ELR (cell line): ENCODE results near the gene ICE2.
"Not testable (repeated sequence)": the region's sequence is repeated elsewhere in the genome, so short reads cannot be mapped to it uniquely, and the experiment has no call there.

Experiments used
- DNase-seq: peaks from one replicate; pipeline ENCODE4 v3.0.0-alpha.2; 2015; ENCODE audit warnings: low read depth

ICE2 gene

GRCh38 chr15:60442763-60443162, 36.2 kb downstream of the ICE2 start:
- peak; percentile 61 for DNase-seq

DNA sequence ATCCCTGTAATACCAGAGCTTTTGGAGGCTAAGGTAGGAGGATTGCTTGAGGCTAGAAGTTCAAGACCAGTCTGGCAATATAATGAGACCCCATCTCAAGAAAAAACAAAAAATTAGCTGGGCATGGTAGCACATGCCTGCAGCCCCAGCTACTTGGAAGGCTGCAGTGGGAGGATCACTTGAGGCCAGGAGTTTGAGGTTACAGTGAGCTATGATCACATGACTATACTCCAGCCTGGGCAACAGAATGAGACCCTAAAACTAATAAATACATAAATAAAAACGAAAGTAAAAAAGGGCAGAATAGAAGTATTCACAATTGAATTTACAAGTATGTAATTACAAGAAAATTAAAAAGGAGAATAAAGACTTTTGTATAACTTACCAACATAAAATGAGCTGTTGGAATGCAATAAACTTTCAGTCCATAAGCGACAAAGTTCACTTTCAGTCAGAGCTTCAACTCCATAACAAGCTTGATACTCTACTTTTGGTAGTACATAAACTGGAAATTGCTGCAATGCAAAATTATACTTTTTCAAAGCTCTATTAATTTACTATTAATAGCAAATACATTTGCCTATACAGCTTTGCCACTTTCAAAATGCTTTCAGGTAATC, 36.8 kb downstream of the ICE2 start:
- no peak for DNase-seq

DNA sequence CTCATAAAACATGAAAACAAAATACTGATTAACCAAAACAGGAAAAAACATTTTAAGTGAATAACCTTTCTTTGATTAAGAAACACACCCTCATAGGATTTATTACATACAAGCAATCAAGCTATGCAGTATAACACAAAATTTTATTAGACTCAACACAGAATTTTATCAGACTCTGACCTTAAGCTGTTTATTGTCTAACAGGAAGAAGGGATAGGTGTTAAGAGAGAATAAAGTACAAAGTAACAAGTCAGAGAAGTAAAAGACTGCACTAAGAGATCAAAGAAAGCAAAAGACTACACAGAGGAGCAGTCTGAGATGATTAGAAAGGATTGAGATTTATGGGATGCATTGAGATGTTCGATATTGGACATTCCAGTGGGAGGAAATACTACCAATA, 37.6 kb downstream of the ICE2 start:
- no peak for DNase-seq

DNA sequence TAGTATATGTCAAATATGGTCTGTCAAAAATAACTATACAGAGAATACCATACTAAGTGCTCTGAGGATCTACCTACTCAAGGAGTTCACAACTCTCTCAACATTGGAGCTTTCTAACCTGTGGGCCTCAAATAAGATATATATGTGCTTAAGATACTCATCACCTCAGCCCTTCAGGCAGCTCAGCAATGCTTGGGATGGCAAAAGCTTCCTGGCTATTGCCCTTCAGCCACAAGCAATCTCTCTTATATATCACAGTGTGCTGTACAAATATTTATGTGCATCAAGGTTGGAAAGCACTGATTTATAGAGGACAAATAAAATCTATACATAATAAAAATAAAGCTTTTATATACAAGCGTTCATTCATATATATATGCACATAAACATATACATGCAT, 40.3 kb downstream of the ICE2 start:
- DNase-seq = no peak

DNA sequence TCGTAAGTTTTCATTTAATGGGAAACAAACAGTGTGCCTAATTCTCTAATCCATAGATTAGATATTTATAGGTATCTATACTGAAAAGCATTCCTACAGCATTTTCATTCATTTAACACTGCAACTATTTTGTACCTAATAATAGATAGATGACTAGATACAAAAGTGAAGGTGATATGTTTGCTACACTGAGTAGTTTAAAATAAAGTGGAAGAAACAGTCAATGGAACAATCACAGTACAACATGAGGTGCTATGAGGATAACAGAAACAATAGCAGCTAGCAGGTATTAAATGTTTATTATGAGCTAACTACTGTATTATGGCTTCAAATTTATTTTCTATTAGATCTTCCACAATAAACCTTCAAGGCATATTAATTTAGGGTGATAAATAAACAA, 50.0 kb downstream of the ICE2 start:
- DNase-seq = no peak

DNA sequence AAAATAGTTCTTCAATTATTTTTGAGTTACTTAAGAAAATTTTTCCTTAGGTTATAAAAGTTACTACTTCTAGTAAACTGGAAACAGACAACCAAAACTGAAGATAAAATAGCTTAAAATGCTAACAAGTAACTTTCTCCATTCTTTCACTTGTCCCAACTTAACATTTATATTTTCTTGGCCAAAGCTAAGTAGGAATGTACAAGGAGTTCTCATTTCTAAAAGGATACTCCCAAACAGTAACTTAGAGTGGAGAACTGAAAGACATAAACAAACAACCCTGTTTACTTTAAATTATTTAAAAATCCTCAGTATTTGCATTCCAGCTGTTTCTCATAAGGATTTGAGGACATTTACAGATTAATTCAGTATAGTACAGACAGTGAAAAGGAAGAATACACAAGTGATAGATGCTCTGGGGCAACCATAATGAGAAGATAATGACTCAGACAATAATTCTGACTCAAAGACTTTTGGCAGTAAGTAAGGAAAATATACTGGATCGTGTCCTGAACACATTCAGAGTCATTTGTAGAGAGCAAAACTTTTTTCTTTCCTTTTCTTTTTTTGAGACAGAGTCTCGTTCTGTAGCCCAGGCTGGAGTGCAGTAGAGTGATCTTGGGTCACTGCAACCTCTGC, 52.0 kb downstream of the ICE2 start:
- peak; percentile 82 for DNase-seq

- DNase-seq = no peak
These were observed 53.5 kb downstream of the ICE2 start for GRCh38 chr15:60425461-60425860.

DNA sequence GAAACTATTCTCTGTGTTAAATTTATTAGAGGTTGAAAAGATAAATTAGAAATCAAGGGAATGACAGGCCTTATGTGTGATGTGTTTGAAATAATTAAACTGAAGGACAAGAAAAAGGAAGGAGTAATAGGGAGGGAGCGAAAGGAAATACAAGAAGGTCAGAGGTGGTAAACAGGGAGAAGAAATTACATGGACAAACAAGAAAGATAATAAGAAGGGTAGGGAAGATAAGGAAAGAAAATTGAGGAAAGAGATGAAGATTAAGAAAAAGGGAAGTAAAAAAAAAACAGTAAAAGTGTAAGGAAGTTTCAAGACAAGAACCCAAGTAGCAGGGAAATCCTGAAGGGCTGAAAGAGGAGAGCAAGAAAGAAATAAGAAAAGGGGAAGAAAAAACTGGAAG, 54.9 kb downstream of the ICE2 start:
- no peak for DNase-seq

DNA sequence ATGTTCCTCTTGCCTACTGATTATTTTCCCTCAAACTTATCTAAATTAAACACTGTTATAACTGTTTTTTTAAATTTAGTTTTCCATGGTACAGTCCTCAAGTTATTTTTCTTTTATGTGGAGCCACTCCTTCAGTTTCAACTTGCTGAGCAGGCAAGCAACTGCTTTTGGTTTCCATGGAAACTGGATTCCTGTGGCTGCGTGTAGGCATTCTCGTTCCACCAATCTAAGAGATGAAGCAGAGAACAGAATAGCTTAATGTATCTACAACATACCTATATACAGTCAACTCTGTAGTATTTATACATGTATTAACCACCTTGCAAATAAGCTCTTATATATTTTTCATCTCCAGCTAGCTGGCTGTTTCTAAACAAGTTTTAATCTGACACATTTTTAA, 55.4 kb downstream of the ICE2 start:
- DNase-seq = peak; percentile 94

DNA sequence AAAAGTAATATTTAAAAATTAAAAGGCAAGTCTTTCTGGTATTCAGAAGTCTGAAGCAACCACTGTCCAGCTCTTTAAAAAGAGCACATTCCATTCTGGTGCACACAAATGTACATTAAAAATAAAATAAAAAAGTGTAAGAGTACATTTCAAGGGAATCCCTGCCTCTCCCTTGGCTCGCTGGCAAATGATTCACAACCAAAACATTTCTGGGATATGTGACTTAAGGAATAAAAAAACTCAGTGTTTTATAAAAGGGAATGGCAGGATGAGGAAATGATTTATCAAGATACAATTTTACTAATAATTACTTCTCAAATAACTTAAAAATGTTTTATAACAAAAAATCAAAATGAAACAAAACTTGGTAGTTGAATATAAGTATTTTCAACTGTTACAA, 57.4 kb downstream of the ICE2 start:
- peak; percentile 86 for DNase-seq

- DNase-seq = no peak
These were observed 58.7 kb downstream of the ICE2 start for GRCh38 chr15:60420203-60420716.

GRCh38 chr15:60419753-60420152, 59.2 kb downstream of the ICE2 start:
- DNase-seq = no peak

DNA sequence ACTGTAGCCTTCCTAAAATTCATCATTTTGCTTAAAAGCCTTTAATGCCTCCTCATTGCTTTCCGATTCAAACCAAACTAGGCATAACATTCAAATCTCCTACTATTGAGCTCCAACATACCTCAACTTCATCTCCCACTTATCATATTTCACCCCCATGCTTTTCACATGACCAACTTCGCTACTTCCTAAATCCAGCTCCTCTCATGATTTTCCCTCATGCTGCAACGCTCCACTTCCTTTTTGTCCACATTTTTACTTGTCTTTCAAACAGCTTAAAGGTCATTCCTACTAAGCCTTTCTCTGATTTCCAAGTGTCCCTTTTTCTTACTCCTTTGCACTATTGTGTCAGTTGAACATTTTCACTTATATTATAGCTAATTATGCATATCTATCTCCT, 60.8 kb downstream of the ICE2 start:
- DNase-seq = no peak

DNA sequence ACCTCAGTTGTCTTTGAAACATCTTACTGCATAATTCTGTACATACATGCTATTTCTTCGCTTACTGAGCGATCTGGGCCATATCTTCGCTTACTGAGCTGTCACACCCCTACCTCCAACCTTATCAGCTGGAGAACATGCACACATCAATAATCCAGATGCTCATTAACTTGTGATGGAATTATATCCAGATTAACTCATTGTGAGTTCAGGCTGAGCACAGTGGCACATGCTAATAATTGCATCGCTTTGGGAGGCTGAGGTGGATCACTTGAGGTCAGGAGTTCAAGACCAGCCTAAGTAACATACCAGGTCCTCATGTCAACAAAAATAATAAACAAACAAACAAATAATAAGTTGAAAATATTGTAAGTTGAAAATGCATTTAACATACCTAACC, 61.8 kb downstream of the ICE2 start:
- DNase-seq = no peak

GRCh38 chr15:60416484-60416883, 62.5 kb downstream of the ICE2 start:
- no peak for DNase-seq

GRCh38 chr15:60414016-60414682, 64.8 kb downstream of the ICE2 start:
- DNase-seq = peak; percentile 65

GRCh38 chr15:60413231-60413824, 65.6 kb downstream of the ICE2 start:
- DNase-seq = no peak

DNA sequence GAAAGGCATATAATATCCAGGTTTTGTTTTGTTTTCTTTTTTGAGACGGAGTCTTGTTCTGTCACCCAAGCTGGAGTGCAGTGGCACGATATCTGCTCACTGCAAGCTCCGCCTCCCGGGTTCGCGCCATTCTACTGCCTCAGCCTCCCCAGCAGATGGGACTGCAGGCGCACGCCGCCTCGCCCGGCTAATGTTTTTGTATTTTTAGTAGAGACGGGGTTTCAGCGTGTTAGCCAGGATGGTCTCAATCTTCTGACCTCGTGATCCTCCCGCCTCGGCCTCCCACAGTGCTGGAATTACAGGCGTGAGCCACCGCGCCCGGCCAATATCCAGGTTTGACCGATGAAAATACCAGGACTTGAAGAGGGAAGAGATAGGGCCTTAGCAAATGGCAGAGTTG, 66.1 kb downstream of the ICE2 start:
- DNase-seq = not testable (repeated sequence)

- no peak for DNase-seq
These were observed 67.0 kb downstream of the ICE2 start for GRCh38 chr15:60411774-60412425.

- DNase-seq = not testable (repeated sequence)
These were observed 68.6 kb downstream of the ICE2 start for GRCh38 chr15:60410350-60410749.

GRCh38 chr15:60408463-60408981, 70.4 kb downstream of the ICE2 start:
- DNase-seq = peak; percentile 94

DNA sequence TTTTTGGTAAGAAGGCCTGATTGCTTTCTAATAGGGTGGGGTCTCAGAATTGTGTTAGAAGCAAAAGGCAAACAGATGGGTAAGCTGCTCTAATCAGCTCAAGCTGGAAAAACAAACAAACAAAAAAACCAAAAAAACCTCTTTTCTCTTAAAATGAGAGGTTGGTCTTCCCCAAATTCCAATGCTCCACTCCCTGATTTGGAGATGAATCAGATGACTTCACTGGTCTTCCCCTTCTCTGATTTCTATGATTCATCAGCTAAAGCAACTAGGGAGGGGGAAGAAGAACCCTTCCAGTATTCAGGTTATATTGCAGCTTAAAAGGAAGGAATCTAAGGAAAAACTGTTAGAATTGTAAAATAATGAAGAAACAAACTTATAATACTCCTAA, 71.5 kb downstream of the ICE2 start:
- peak; percentile 89 for DNase-seq
